SJCRH30 (cell line): ENCODE data around the gene POLN. TPM values are rescaled to one million over a fixed set of nuclear protein-coding genes. Genes with fewer than 3 reads are reported as not detected.
"Not testable (repeated sequence)": the region's sequence is repeated elsewhere in the genome, so short reads cannot be mapped to it uniquely, and the experiment has no call there.

Experiments used
- DNase-seq, 2 experiments: peaks; one replicate each; pipeline ENCODE4 v3.0.0-alpha.2; 2015 to 2020
- H3K27ac ChIP-seq: fragments of 250-450 bp; sonication (Bioruptor Pico); 2 replicates; pipeline ENCODE4 v1.5.1; 2020; ENCODE audit warnings: mild to moderate bottlenecking, moderate library complexity
- H3K27me3 ChIP-seq: fragments of 250-450 bp; sonication (Bioruptor Pico); 2 replicates; pipeline ENCODE4 v1.5.1; 2020; ENCODE audit warnings: mild to moderate bottlenecking, moderate library complexity
- H3K36me3 ChIP-seq: fragments of 250-450 bp; sonication (Bioruptor Pico); 2 replicates; pipeline ENCODE4 v1.5.1; 2020; ENCODE audit warnings: mild to moderate bottlenecking, moderate library complexity
- H3K4me1 ChIP-seq: fragments of 250-450 bp; sonication (Bioruptor Pico); 2 replicates; pipeline ENCODE4 v1.5.1; 2020; ENCODE audit warnings: mild to moderate bottlenecking, moderate library complexity
- H3K4me3 ChIP-seq: fragments of 250-450 bp; sonication (Bioruptor Pico); 2 replicates; pipeline ENCODE4 v1.5.1; 2020; ENCODE audit warnings: mild to moderate bottlenecking, moderate library complexity
- H3K9me3 ChIP-seq: fragments of 250-450 bp; sonication (Bioruptor Pico); replicated peaks from 2 replicates; pipeline ENCODE4 v1.5.1; 2020; ENCODE audit warnings: mild to moderate bottlenecking, moderate library complexity
- total RNA-seq: library from RNA; depleted of rRNA; stranded (reverse); fragments of >200 nt; shearing (Covaris generic); gene quantifications from 2 replicates; pipeline ENCODE4 v1.2.3, GENCODE V29; 2014

Gene POLN
- total RNA-seq, 1 experiment from 2014 or later = 1.4 TPM

DNA sequence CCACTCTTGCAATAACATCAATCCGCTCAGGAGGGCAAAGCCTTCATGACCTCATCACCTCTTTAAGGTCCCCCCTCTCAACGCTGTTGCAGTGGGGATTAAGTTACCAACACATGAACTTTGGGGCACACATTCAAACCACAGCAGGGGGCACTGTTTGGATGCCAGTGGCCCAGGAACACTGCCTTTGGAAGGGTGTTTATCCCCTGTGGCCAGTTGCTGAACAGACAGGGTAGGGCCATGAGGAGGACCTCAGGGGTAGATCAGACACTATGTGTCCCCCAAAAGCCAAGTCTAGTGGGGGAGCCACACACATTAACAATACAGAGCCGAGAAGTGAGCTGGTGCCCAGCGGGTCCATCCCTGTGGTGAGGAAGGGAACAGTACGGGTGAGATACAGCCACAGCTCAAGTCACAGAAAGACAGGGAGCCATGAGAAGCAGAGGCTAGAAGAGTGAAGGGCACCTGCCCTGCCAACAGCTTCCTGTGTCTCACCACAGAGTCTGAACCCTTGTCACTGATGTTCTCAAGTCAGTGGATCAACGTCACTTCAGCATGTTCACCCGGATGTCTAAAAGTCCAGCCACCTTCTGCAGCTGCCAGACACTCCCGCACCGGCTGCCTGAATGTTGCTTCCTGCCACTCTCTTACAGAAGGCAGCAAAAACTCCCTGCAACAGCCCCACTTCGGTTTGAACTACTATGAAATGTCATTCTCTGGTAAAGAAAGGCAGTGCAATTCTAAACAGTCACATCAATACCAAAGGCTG lies 39.8 kb upstream of the POLN start:
- no peaks in the 10 kb centered on the region for H3K9me3 ChIP-seq
- DNase-seq = no peak
- no peaks in the 10 kb centered on the region for H3K36me3 ChIP-seq
- peaks cover 10% of the 10 kb centered on the region; the same call in 1 of the 2 replicates for H3K27me3 ChIP-seq
- H3K4me1 ChIP-seq = no peaks in the 10 kb centered on the region; the same call in 1 of the 2 replicates
- H3K4me3 ChIP-seq = no peak overlapping the region
- no peak overlapping the region for H3K27ac ChIP-seq

DNA sequence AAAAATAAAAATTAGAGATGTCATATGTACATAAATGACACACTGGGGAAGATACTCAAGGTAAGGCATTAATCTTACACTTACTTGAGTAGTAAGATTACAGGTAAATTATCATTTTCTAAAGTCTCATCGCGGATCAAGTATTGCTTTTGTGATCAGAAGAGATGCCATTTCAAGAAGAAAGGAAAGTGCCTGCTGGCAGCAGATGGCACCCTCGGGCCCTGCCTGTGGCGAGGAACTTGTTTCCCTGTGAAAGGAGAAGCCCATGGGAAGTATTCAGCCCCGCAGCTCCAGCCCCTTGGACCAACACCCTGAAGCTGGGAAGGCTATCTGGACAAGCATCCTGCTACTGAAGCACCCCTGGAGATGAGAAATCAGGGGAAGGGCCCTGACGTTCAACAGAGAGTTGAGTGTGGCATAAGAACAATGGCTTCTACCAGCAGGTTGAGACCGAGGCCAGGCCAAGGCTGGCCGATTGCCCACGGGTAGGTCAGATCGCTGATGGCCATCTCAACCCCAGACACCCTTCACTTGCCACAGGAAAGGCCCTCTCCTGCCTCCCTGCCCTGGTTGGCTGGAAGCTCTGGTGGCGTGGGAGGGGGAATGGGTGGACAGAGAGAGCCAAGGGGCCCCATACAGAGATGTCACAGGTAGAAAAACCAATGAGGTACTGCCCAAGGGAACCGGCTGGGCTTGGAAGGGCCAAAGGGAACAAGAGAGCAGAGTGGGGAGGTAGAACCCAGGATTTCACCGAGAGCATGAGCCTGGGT lies 38.8 kb upstream of the POLN start:
- no peak for DNase-seq

DNA sequence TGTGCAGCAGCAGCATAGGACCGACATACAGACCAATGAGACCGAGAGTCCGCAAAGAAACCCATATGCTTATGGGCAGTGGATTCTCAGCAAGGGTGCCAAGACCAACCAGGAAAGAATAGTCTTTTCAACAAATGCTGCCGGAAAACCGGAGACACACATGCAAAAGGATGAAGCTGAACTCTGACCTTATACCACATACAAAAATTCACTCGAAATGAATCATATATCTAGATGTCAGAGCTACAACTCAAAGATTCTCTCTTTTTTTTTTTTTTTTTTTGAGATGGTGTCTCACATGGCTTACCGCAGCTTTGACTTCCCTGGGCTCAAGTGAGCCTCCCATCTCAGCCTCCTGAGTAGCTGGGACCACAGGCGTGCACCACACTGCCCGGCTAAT lies 36.0 kb upstream of the POLN start:
- no peak for DNase-seq
- Histone ChIP-seq H3K9me3 (no peaks in the 10 kb centered on the region), H3K36me3 (no peaks in the 10 kb centered on the region), H3K4me3 (no peak overlapping the region), H3K27me3 (peaks cover 9% of the 10 kb centered on the region; the same call in 1 of the 2 replicates), H3K27ac (no peak overlapping the region), H3K4me1 (no peaks in the 10 kb centered on the region)

More for the DNA sequence above, 38.8 kb upstream of the POLN start:
- Histone ChIP-seq H3K27ac (no peak overlapping the region), H3K9me3 (no peaks in the 10 kb centered on the region), H3K4me1 (no peaks in the 10 kb centered on the region), H3K27me3 (peaks cover 3% of the 10 kb centered on the region; the same call in 1 of the 2 replicates), H3K4me3 (no peak overlapping the region), H3K36me3 (no peaks in the 10 kb centered on the region)

DNA sequence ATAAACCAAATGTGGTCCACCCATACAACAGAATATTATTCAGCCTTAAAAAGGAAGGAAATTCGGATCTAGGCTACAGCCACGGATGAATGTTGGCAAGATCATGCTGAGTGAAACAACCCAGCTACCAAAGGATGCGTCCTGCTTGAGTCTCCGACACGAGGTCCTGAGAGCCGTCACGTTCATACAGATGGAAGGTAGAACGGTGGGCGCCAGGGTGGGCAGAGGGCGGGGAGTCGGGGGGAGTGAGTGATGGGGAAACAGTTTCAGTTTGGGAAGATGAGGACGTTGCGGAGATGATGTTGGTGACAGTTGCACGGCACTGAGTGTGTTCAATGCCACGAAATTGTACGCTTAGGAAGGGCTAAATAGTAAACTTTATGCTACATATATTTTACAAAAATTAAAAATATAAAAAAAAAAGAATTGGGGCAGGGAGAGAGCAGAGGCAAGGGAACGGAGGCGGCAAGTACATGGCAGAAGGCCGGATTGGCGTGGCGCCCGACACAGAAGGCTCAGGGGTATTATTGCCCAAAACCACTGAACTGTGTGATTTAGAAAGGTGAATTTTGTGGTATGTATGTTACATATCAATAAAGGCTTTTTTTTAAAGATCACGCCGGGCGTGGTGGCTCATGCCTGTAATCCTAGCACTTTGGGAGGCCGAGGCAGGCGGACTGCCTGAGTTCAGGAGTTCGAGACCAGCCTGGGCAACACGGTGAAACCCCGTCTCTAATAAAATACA lies 34.8 kb upstream of the POLN start:
- no peaks in the 10 kb centered on the region for H3K9me3 ChIP-seq
- no peaks in the 10 kb centered on the region for H3K36me3 ChIP-seq
- no peaks in the 10 kb centered on the region for H3K4me1 ChIP-seq
- peaks cover 11% of the 10 kb centered on the region; the same call in 1 of the 2 replicates for H3K27me3 ChIP-seq
- no peak overlapping the region for H3K4me3 ChIP-seq
- no peak overlapping the region for H3K27ac ChIP-seq
- no peak for DNase-seq

DNA sequence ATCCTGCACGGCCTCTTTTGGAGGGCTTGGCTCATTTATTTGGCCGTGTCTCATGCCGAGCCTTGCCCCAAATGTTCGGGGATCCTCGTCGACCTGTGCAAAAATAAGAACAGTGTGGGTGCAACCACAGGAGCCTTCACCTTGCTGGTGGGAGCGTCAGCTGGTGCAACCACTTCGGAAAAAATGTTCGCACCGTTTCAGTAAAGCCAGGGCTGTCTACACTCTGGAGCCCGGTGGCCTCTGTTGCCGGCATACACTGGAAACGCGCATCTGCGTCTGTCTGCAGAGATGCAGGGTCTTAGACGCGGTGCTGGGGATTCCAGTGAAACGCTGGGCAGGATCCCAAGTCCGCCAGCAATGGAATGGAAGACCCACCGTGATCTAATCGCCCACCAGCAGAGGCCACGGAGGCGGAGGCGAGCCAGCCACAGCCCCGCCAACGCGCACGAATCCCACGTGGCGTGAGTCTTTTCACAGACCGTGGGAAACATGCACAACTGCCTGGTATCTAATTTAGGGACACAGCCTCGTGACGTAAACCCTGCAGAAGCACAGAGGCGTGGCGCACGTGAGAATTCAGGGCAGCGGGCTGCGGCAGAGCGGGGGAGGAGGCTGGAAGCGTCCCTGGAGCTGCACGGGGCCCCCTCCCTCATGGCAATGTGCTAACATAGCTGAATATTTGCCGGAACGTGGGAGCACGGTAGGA lies 33.8 kb upstream of the POLN start:
- no peaks in the 10 kb centered on the region for H3K9me3 ChIP-seq
- H3K4me1 ChIP-seq = no peaks in the 10 kb centered on the region
- H3K36me3 ChIP-seq = no peaks in the 10 kb centered on the region
- DNase-seq = no peak
- no peak overlapping the region for H3K27ac ChIP-seq
- no peak overlapping the region for H3K4me3 ChIP-seq
- peaks cover 11% of the 10 kb centered on the region; the same call in 1 of the 2 replicates for H3K27me3 ChIP-seq

GRCh38 chr4:2275044-2275397 lies 33.1 kb upstream of the POLN start:
- not testable (repeated sequence) for H3K4me3 ChIP-seq, H3K9me3 ChIP-seq, H3K4me1 ChIP-seq, H3K27ac ChIP-seq, DNase-seq, H3K36me3 ChIP-seq
- H3K27me3 ChIP-seq = peaks cover 11% of the 10 kb centered on the region; the same call in 1 of the 2 replicates

DNA sequence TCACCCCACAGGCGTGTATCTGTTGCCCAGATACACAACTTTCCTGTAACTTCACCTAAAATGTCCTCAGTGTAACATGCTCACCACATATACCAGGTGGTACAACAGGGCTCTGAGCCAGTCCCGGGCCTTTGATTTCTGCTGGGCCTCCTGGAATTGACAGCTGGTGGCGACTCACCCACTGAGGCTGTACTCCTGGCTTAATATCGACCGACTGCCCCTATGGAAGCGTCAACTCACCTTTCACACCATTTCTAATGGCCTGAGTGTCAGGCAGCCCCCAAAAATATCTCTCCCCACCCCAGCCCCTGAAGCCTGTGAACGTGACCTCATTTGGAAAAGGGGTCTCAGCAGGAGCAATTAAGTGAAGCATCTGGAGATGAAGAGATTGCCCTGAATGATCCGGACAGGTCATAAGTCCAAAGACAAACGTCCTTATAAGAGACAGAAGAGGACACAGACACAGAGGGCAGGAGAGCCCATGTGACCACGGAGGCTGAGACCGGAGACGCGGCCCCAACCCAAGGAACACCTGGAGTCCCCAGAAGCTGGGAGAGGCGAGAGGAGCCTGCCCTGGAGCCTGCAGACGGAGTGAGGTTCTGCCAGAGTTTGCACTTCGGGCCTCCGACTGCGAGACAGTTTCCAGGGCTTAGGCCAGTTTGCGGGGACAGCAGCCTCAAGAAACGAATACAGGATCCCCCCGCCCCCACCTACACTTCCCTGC lies 32.6 kb upstream of the POLN start:
- no peaks in the 10 kb centered on the region for H3K36me3 ChIP-seq
- no peaks in the 10 kb centered on the region for H3K4me1 ChIP-seq
- H3K27me3 ChIP-seq = peaks cover 16% of the 10 kb centered on the region
- DNase-seq = no peak
- H3K4me3 ChIP-seq = no peak overlapping the region
- H3K27ac ChIP-seq = no peak overlapping the region
- H3K9me3 ChIP-seq = no peaks in the 10 kb centered on the region

DNA sequence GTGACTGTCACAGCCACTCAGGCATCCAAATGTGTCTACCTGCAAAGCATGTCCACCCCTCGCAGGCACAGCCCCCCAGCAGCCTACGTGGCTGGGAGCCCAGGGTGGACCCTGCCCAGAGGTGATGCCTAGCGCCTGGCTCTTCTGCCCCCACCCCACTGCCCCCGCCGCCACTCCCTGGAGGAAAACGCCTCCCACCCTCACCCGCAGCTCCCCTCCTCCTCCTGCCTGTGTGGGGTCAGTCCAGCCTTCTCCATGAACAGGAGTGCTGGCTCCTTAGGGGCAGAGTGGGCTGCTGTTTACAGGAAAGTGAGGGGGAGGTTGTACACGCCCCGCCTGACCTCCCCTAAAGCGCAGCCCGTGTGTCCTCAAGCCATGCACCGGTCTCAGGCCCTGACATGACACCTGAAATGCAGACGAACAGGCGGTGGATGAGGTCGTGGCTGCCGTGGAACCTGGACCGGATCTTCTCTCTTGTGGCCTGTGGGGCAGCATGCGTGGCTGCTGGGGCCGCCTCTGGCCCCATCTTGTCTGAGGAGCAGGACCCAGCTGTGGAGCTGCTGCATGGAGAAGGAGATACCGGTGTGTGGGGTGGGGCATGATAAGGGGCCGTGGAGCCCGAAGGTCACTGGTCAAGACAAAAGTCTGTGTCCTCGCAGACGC lies 31.9 kb upstream of the POLN start:
- Histone ChIP-seq H3K9me3 (no peaks in the 10 kb centered on the region), H3K4me3 (no peak overlapping the region), H3K4me1 (no peaks in the 10 kb centered on the region), H3K27ac (no peak overlapping the region), H3K36me3 (no peaks in the 10 kb centered on the region), H3K27me3 (peaks cover 21% of the 10 kb centered on the region)
- no peak for DNase-seq

DNA sequence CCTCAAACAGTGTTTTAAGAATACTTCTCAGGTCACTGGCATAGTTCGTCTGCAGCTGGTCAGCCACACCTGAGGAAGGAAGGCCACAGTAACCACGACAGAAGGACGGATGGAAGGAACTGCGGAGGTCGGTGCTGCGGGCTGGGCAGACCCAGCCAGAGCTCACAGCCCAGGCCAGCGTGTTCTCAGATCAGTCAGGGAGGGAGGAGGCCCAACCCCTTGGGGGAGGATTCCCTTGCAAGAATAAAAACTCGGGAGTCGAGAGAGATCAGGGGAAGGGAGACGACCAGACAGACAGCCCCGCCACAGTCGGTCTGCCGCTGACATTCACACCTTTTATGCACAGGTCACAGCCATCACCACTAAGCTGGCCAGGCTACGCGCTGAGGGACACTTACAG lies 31.3 kb upstream of the POLN start:
- DNase-seq = no peak
- Histone ChIP-seq H3K4me1 (no peaks in the 10 kb centered on the region), H3K4me3 (no peak overlapping the region), H3K36me3 (no peaks in the 10 kb centered on the region), H3K27ac (no peak overlapping the region), H3K9me3 (no peaks in the 10 kb centered on the region), H3K27me3 (peaks cover 23% of the 10 kb centered on the region)

GRCh38 chr4:2272828-2273120 lies 30.9 kb upstream of the POLN start:
- H3K9me3 ChIP-seq = no peaks in the 10 kb centered on the region
- no peaks in the 10 kb centered on the region for H3K4me1 ChIP-seq
- no peaks in the 10 kb centered on the region for H3K36me3 ChIP-seq
- peaks cover 26% of the 10 kb centered on the region for H3K27me3 ChIP-seq
- no peak overlapping the region for H3K4me3 ChIP-seq
- DNase-seq = no peak
- H3K27ac ChIP-seq = no peak overlapping the region

GRCh38 chr4:2272026-2272827 lies 30.3 kb upstream of the POLN start:
- H3K36me3 ChIP-seq = no peaks in the 10 kb centered on the region
- no peak overlapping the region for H3K4me3 ChIP-seq
- H3K9me3 ChIP-seq = no peaks in the 10 kb centered on the region
- H3K4me1 ChIP-seq = no peaks in the 10 kb centered on the region
- no peak for DNase-seq
- peaks cover 26% of the 10 kb centered on the region for H3K27me3 ChIP-seq
- H3K27ac ChIP-seq = no peak overlapping the region

DNA sequence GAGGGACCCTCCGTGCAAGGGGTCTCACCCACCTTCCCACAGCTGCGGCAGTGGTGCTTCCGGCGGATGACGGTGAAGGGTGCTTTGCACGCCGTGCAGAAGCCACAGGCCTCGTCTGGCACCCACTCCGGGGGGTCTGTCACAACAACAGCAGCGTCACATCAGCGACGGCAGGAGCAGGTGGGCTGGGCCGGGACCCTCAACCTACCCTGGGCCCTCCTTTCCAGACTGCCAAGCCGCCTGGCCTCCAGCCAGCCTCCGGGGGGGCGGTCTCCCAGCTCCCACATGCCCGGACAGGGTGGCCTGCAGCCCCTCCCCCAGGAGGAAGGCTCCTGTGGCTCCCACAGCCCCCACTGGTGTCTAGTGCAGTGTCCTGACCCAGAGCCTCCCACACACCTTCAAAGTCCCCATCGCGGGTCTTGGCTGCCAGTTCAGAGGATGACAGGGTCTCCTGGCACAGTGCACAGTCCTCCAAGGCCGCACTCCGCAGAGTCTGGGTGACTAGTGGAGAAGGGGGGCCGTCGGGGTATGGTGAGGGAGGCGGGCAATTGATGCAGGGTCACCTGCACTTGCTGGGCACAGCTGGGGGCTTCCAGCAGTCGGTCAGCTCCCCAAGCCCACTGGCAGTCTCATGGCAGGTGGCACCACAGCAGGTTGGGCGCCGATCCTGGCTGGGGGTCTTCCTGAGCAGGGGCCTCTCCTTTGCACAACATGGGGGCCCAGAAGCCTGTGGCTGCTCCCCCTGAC lies 29.5 kb upstream of the POLN start:
- H3K27me3 ChIP-seq = peaks cover 26% of the 10 kb centered on the region
- H3K4me1 ChIP-seq = no peaks in the 10 kb centered on the region
- DNase-seq = no peak
- H3K36me3 ChIP-seq = no peaks in the 10 kb centered on the region
- H3K9me3 ChIP-seq = no peaks in the 10 kb centered on the region
- H3K4me3 ChIP-seq = no peak overlapping the region
- H3K27ac ChIP-seq = no peak overlapping the region
